H1 (cell line): Measurements from ENCODE around the gene RAVER2. TPM values are rescaled to one million over a fixed set of nuclear protein-coding genes. Genes with fewer than 3 reads are reported as not detected.

Experiments
- CTCF ChIA-PET: fragments of 300-600 bp; sonication (Branson Sonifier 250); formaldehyde crosslinking; loops from one replicate; lab custom pipeline; 2021; ENCODE audit not compliant: partially characterized antibody; lab: Charles Lee
- POLR2A ChIA-PET: fragments of 300-600 bp; sonication (Branson Sonifier 250); formaldehyde crosslinking; loops from one replicate; lab custom pipeline; 2021; ENCODE audit warnings: inconsistent platforms; ENCODE audit not compliant: partially characterized antibody; lab: Charles Lee
- DNase-seq, 2 experiments: peaks; one replicate each; pipeline versions ENCODE4 v3.0.0 to v3.0.0-alpha.2; 2010 to 2022; ENCODE audit warnings: low spot score in 2 of 2, low read depth in 1 of 2, mixed read lengths in 1 of 2
- FAIRE-seq: peaks from 2 replicates; lab custom pipeline; 2011; peaks lifted over from hg19 to GRCh38; lab: Jason Lieb, UNC
- H2AFZ ChIP-seq: 2 replicates; pipeline ENCODE4 v1.8.1; 2012; ENCODE audit warnings: low read length, inconsistent platforms
- H2AK5ac ChIP-seq: 2 replicates; pipeline ENCODE4 v1.6.1; 2013; ENCODE audit warnings: low read depth, low read length
- H2BK120ac ChIP-seq: replicated peaks from 2 replicates; pipeline ENCODE3; 2013; ENCODE audit warnings: low read depth, low read length, inconsistent platforms
- H2BK12ac ChIP-seq: 2 replicates; pipeline ENCODE4 v1.6.1; 2013; ENCODE audit warnings: low read depth, low read length
- H2BK15ac ChIP-seq: 2 replicates; pipeline ENCODE4 v1.6.1; 2013; ENCODE audit warnings: low read length
- H2BK20ac ChIP-seq: 2 replicates; pipeline ENCODE4 v1.6.1; 2013; ENCODE audit warnings: low read length
- H2BK5ac ChIP-seq: 2 replicates; pipeline ENCODE4 v1.6.1; 2013; ENCODE audit warnings: low read depth, low read length
- H3K14ac ChIP-seq: 2 replicates; pipeline ENCODE4 v1.6.1; 2013; ENCODE audit warnings: inconsistent platforms; ENCODE audit not compliant: insufficient read length
- H3K18ac ChIP-seq: 2 replicates; pipeline ENCODE4 v1.6.1; 2013; ENCODE audit warnings: low read length; ENCODE audit errors: extremely low read depth
- H3K23ac ChIP-seq: 2 replicates; pipeline ENCODE4 v1.6.1; 2013; ENCODE audit warnings: inconsistent platforms; ENCODE audit not compliant: insufficient read length
- H3K23me2 ChIP-seq: 2 replicates; pipeline ENCODE4 v1.6.1; 2013; ENCODE audit warnings: low read depth, low read length
- H3K27ac ChIP-seq: 2 replicates; pipeline ENCODE4 v1.6.1; 2011; ENCODE audit warnings: low read depth, low read length, inconsistent platforms
- H3K27me3 ChIP-seq, 4 experiments: replicated peaks in 1 of 4; 1 replicate in 1 of 4; 2 replicates in 3 of 4; pipeline versions ENCODE4 v1.6.1 to v1.8.1; 2011 to 2013; ENCODE audit warnings: low read length in 3 of 4, mild to moderate bottlenecking in 3 of 4, inconsistent platforms in 2 of 4, mixed read lengths in 2 of 4, moderate library complexity in 1 of 4; ENCODE audit not compliant: control insufficient read depth in 3 of 4, insufficient read depth in 3 of 4; ENCODE audit errors: extremely low read depth in 1 of 4
- H3K36me3 ChIP-seq, 4 experiments: 2 replicates each; pipeline versions ENCODE4 v1.6.1 to v1.8.1; 2011 to 2013; ENCODE audit warnings: mild to moderate bottlenecking in 4 of 4, low read length in 3 of 4, moderate library complexity in 2 of 4, control low read depth in 1 of 4, inconsistent platforms in 1 of 4; ENCODE audit not compliant: insufficient read depth in 4 of 4, control insufficient read depth in 2 of 4
- H3K4ac ChIP-seq: replicated peaks from 2 replicates; pipeline ENCODE3; 2013; ENCODE audit warnings: low read length, low read depth, mixed read lengths, inconsistent platforms; ENCODE audit not compliant: insufficient read length
- H3K4me1 ChIP-seq, 4 experiments: replicated peaks in 1 of 4; 1 replicate in 1 of 4; 2 replicates in 3 of 4; pipeline versions ENCODE4 v1.6.1 to v1.8.1; 2011 to 2013; ENCODE audit warnings: low read length in 3 of 4, inconsistent platforms in 2 of 4, mixed read lengths in 1 of 4; ENCODE audit not compliant: insufficient read depth in 4 of 4, control insufficient read depth in 3 of 4
- H3K4me2 ChIP-seq, 2 experiments: 2 replicates each; pipeline versions ENCODE4 v1.6.1 to v1.8.1; 2011 to 2013; ENCODE audit warnings: low read depth in 2 of 2, low read length in 2 of 2, control low read depth in 1 of 2, inconsistent platforms in 1 of 2, mild to moderate bottlenecking in 1 of 2; ENCODE audit not compliant: insufficient read depth in 1 of 2
- H3K4me3 ChIP-seq, 4 experiments: fragments of 200-600, 300-600 bp in 1 of 4; sonication (generic), shearing (Covaris generic), sonication (Bioruptor Twin) in 1 of 4; 2 replicates each; pipeline versions ENCODE4 v1.5.1 to v1.8.1; 2011 to 2016; ENCODE audit warnings: low read length in 4 of 4, low read depth in 3 of 4, control low read depth in 2 of 4, inconsistent platforms in 2 of 4, mild to moderate bottlenecking in 2 of 4, mixed read lengths in 1 of 4, moderate library complexity in 1 of 4; ENCODE audit not compliant: insufficient read depth in 2 of 4; ENCODE audit errors: extremely low read depth in 1 of 4
- H3K56ac ChIP-seq: replicated peaks from 2 replicates; pipeline ENCODE3; 2013; ENCODE audit warnings: low read depth, mild to moderate bottlenecking, mixed read lengths, low read length, inconsistent platforms; ENCODE audit not compliant: insufficient read length
- H3K79me1 ChIP-seq: 2 replicates; pipeline ENCODE4 v1.6.1; 2013; ENCODE audit warnings: low read depth, low read length, control low read depth
- H3K79me2 ChIP-seq, 2 experiments: 2 replicates each; pipeline versions ENCODE4 v1.6.1 to v1.8.1; 2012 to 2013; ENCODE audit warnings: low read length in 2 of 2, mild to moderate bottlenecking in 2 of 2, inconsistent platforms in 1 of 2; ENCODE audit not compliant: insufficient read depth in 2 of 2, control insufficient read depth in 1 of 2
- H3K9ac ChIP-seq, 4 experiments: replicated peaks in 1 of 4; 1 replicate in 1 of 4; 2 replicates in 3 of 4; pipeline versions ENCODE4 v1.6.1 to v1.8.1; 2011 to 2013; ENCODE audit warnings: low read depth in 3 of 4, low read length in 3 of 4, control low read depth in 2 of 4, mild to moderate bottlenecking in 2 of 4, moderate library complexity in 2 of 4, inconsistent platforms in 1 of 4; ENCODE audit errors: extremely low read depth in 1 of 4
- H3K9me3 ChIP-seq, 2 experiments: 2 replicates each; pipeline versions ENCODE4 v1.6.1 to v1.8.1; 2012 to 2013; ENCODE audit warnings: mild to moderate bottlenecking in 2 of 2, moderate library complexity in 2 of 2, control low read depth in 1 of 2, inconsistent platforms in 1 of 2, low read depth in 1 of 2, low read length in 1 of 2, mixed read lengths in 1 of 2; ENCODE audit not compliant: insufficient read depth in 2 of 2
- H4K20me1 ChIP-seq, 2 experiments: replicated peaks in 1 of 2; 2 replicates each; pipeline versions ENCODE3 to v1.8.1; 2011 to 2013; ENCODE audit warnings: inconsistent platforms in 2 of 2, low read length in 2 of 2, mild to moderate bottlenecking in 1 of 2; ENCODE audit not compliant: insufficient read depth in 2 of 2, control insufficient read depth in 1 of 2
- H4K5ac ChIP-seq: 2 replicates; pipeline ENCODE4 v1.6.1; 2013; ENCODE audit warnings: low read length, low read depth, mixed read lengths, inconsistent platforms; ENCODE audit not compliant: insufficient read length
- H4K8ac ChIP-seq: 2 replicates; pipeline ENCODE4 v1.8.0; 2013; ENCODE audit warnings: mild to moderate bottlenecking, moderate library complexity, low read length, inconsistent platforms; ENCODE audit not compliant: insufficient read depth; ENCODE audit errors: extremely low read depth
- H4K91ac ChIP-seq: replicated peaks from 2 replicates; pipeline ENCODE3; 2013; ENCODE audit warnings: low read length, mixed read lengths, inconsistent platforms; ENCODE audit not compliant: insufficient read length
- SIN3A ChIP-seq, 2 experiments: IDR thresholded peaks in 1 of 2; conservative IDR thresholded peaks in 1 of 2; 2 replicates each; pipeline ENCODE4 v1.6.1; 2011 to 2012; ENCODE audit warnings: low read length in 2 of 2, improper control_type of control experiment in 1 of 2, low read depth in 1 of 2, mild to moderate bottlenecking in 1 of 2
- SRF ChIP-seq: IDR thresholded peaks from 2 replicates; pipeline ENCODE4 v1.6.1; 2011; ENCODE audit warnings: mild to moderate bottlenecking, low read depth, low read length, moderate library complexity
- WGBS, 2 experiments: shearing (Covaris generic) in 1 of 2; methylation state at CpG; one replicate each; pipeline versions ENCODE4 v1.1.6 to v1.1.7; 2013 to 2015; ENCODE audit warnings: low lambda C conversion rate in 2 of 2, mixed read lengths in 2 of 2, inconsistent platforms in 1 of 2, low coverage in 1 of 2, missing lambda C conversion rate in 1 of 2; ENCODE audit not compliant: insufficient replicate concordance in 2 of 2, insufficient coverage in 1 of 2, insufficient read length in 1 of 2; ENCODE audit errors: extremely low coverage in 1 of 2, missing lambda C conversion rate in 1 of 2; 5-methylcytosine and 5-hydroxymethylcytosine counted together
- polyA plus RNA-seq, 7 experiments: library from polyadenylated mRNA; depleted of rRNA in 3 of 7; stranded (reverse) in 5 of 7; unstranded in 2 of 7; fragments of >200 nt in 5 of 7; fragments of 200-250 nt in 2 of 7; gene quantifications; 1 replicate in 5 of 7; 2 replicates in 1 of 7; 4 replicates in 1 of 7; pipeline versions ENCODE4 v1.2.1 to v1.2.3, GENCODE V29; 2011 to 2013; ENCODE audit warnings: missing spikeins in 2 of 7, mixed read lengths in 2 of 7
- total RNA-seq: library from RNA; stranded (reverse); fragmentation: NEBNext Ultra II Directional; extraction: Animal tissue kit (Norgen Biotek cat#: 25700); gene quantifications from 2 replicates; pipeline ENCODE4 v1.2.1, GENCODE V29; 2021

The RAVER2 gene
- total and polyA plus RNA-seq, 2 of the 8 experiments (the other 6 are each of a cell fraction or from before 2014, with no cell fraction given), result 10.5 to 19.5 TPM

DNA sequence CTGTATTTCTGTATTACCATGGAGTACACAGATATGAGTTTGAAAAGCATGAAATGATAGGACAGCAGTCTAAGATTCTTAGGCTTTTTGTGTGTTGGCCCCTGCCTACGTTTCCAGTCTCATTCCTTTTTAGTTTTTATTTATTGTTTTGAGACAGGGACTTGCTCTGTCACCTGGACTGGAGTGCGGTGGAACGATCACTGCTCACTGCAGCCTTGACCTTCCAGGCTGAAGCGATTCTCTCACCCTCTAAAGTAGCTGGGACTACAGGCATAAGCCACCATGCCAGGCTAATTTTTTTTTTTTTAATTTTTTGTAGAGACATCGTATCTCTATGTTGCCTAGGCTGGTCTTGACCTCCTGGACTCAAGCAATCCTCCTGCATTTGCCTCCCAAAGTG lies 3.8 kb downstream of the RAVER2 start:
- no peak overlapping the region for H3K27ac ChIP-seq
- no peaks in the 10 kb centered on the region for H3K9me3 ChIP-seq
- H3K4me3 ChIP-seq, result no peak overlapping the region
- H3K79me1 ChIP-seq, result peaks cover 3% of the 10 kb centered on the region; the same call in 1 of the 2 replicates
- no peaks in the 10 kb centered on the region for H3K27me3 ChIP-seq
- no peak overlapping the region for H2BK20ac ChIP-seq
- H3K18ac ChIP-seq, result no peak overlapping the region
- H4K20me1 ChIP-seq, result peaks cover 0 to 5% of the 10 kb centered on the region in 2 experiments
- no peak overlapping the region for H4K8ac ChIP-seq
- H2BK15ac ChIP-seq, result no peak overlapping the region
- no peak for FAIRE-seq
- no peak overlapping the region for H3K4me2 ChIP-seq
- H3K79me2 ChIP-seq, result peaks cover 0 to 54% of the 10 kb centered on the region in 2 experiments; a peak in 3 of 4 replicates
- H3K23me2 ChIP-seq, result peaks cover 7% of the 10 kb centered on the region; the same call in 1 of the 2 replicates
- H2BK12ac ChIP-seq, result no peak overlapping the region
- no peak overlapping the region for H3K14ac ChIP-seq
- no peak overlapping the region for H2BK5ac ChIP-seq
- no peak overlapping the region for H4K5ac ChIP-seq
- peaks cover 0 to 6% (median 2%) of the 10 kb centered on the region in 4 experiments; a peak in 3 of 7 replicates for H3K4me1 ChIP-seq
- ChIA-PET POLR2A (interaction anchor here (0.7 to 1.1 kb wide), 3 partner anchors 13 to 469 kb away, joined by 3 to 6 read pairs (median 3); no protein-coding TSS in a partner anchor), CTCF (interaction anchor here (0.7 kb wide), 1 partner anchor 56 kb away, joined by 3 read pairs; no protein-coding TSS in a partner anchor)
- no peak overlapping the region for H3K56ac ChIP-seq
- H2AK5ac ChIP-seq, result no peak overlapping the region
- H2AFZ ChIP-seq, result no peak overlapping the region
- no peak overlapping the region for H3K4ac ChIP-seq
- WGBS, 2 experiments, result 91% methylated on average over 5 of the region's 5 CpGs; no CpG with 5 or more reads in 1 of the 2 experiments
- no peak overlapping the region for H3K23ac ChIP-seq
- no peaks in the 10 kb centered on the region for H3K36me3 ChIP-seq
- H4K91ac ChIP-seq, result no peak overlapping the region
- no peak overlapping the region for H2BK120ac ChIP-seq
- DNase-seq, result no peak
- H3K9ac ChIP-seq, result no peak overlapping the region
- TF ChIP-seq SIN3A (conservative IDR thresholded peaks at IDR 0.05 in 1 of 2, IDR thresholded peaks at IDR 0.05 in 1 of 2; ENCODE audit: low read depth in 1 of 2, low read length in 2 of 2), result no peak
- TF ChIP-seq SRF, result no peak
